GM19328 (cell line): Measurements from ENCODE around the gene CFI.

Source experiments
- ATAC-seq: cut with Tn5 transposase; IDR thresholded peaks from one replicate; pipeline ENCODE4 v1.9.1; 2021; ENCODE audit warnings: mild to moderate bottlenecking, moderate library complexity; ENCODE audit not compliant: unreplicated experiment

Gene CFI

DNA sequence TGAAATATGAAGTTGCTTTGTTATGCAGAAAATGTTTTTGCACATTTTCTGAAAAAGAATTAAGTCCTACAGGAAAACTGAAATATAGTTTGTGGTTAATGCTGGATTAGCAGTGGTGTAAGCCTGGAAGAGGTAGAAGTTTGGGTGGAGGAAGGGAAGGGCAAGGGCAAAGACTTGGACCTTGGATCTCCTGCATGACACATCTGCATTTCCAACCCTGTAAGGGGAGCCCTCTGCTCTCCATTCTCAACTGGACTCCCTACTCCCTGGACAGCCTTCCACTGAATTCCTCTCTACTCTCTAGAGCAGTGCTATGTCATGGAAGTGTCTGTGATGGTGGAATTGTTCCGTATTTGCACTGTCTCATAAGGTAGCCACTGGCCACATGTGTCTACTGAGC, 103.1 kb downstream of the CFI start:
- ATAC-seq = no peak

DNA sequence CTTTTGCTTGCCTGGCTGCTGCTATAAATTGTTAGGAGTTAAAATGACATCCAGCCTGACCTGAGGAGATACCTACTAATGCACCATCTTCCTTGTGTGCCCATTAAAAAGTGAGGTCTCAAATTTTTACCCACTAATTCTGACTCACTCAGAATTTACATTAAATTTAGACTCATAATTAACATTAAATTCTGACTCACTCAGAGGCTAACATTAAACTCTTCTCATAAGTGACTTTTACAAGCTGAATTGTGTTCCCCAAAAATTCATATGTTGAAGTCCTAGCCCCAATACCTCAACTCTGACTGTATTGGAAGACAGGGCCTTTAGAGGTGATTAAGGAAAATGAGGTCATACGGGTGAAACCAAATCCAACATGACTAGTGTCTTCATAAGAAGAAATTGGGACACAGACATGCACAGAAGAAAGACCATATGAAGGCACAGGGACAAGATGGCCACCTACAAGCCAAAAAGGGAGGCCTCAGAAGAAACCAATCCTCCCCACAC, 110.3 kb downstream of the CFI start:
- ATAC-seq = no peak
